ENCODE data around the gene BMPR2.
"Not testable (repeated sequence)": the region's sequence is repeated elsewhere in the genome, so short reads cannot be mapped to it uniquely, and the experiment has no call there.

Gene BMPR2

DNA sequence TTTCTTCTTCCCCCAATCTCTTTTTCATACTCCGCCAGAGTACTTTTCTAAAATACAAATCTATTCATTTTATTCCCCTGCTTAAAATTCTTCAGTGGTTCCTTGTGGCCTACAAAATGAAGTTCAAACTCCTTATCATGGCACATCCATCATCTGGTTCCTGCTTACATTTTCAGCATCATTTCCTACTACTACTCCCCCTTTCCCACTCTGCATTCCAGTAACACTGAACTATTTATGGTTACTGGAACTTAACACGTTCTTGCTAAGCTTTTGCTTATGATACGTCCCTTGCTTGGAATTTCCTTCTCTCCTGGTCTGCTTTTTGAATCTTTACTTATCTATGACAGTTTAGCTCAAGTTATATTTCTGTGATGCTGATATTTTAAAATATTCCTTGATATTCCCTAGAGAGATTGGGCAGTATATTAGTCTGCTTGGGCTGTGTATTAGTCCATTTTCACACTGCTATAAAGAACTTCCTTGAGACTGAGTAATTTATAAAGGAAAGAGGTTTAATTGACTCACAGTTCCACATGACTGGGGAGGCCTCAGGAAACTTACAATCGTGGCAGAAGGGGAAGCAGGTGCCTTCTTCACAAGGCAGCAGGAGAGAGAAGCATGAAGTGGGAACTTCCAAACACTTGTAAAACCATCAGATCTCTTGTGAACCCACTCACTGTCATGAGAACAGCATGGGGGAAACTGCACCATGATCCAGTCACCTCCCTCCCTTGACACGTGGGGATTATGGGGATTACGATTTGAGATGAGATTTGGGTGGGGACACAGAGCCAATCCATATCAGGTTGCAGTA lies 53.2 kb downstream of the BMPR2 start:
- Histone ChIP-seq H3K4me1 (ENCODE audit: control insufficient read depth, low read depth, low read length) (no peaks in the 10 kb centered on the region), H3K4me3 (ENCODE audit: low read length) (no peak overlapping the region), H3K36me3 (ENCODE audit: control insufficient read depth, low read depth, low read length) (no peaks in the 10 kb centered on the region), H3K9ac (ENCODE audit: low read length) (no peak overlapping the region), H3K27me3 (ENCODE audit: control insufficient read depth, insufficient read depth, low read length) (no peaks in the 10 kb centered on the region), H3K27ac (ENCODE audit: low read length) (no peak overlapping the region), H3K9me3 (ENCODE audit: control insufficient read depth, low read depth, low read length) (no peaks in the 10 kb centered on the region)

DNA sequence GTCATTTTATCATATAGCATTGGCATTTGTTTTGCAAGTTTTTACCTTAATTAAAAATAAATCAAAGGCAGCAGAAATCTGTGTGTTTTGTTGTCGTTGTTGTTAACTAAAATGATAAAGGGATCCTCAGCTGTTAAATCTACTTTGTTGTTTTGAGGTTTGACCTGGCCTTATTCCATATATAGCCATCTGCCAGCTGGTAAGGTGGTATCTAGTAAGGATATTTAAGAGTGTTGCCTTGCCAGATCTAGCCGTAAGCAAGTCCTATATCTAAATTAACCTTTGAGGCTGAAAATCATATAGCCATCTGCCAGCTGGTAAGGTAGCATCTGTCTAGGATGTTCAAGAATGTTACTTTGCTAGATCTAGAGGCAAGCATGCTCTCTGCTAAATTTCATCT lies 56.6 kb downstream of the BMPR2 start:
- H3K36me3 ChIP-seq (ENCODE audit: control insufficient read depth, low read depth, low read length), result no peaks in the 10 kb centered on the region
- no peak overlapping the region for H3K9ac ChIP-seq (ENCODE audit: low read length)
- H3K9me3 ChIP-seq (ENCODE audit: control insufficient read depth, low read depth, low read length), result no peaks in the 10 kb centered on the region
- no peaks in the 10 kb centered on the region for H3K4me1 ChIP-seq (ENCODE audit: control insufficient read depth, low read depth, low read length)
- H3K27ac ChIP-seq (ENCODE audit: low read length), result no peak overlapping the region
- H3K4me3 ChIP-seq (ENCODE audit: low read length), result no peak overlapping the region
- no peaks in the 10 kb centered on the region for H3K27me3 ChIP-seq (ENCODE audit: control insufficient read depth, insufficient read depth, low read length)

DNA sequence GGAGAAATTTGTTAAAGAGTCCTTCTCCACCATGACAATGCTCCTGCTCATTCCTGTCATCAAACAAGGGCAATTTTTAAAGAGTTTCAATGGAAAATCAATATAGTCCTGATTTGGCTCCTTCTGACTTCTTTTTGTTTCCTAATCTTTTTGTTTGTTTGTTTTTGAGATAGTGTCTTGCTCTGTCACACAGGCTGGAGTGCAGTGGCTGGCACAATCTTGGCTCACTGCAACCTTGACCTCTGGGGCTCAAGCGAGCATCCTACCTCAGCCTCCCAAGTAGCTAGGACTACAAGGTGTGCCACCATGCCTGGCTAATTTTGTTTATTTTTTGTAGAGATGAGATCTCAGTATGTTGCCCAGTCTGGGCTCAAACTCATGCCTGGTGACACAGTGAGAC lies 58.3 kb downstream of the BMPR2 start:
- H3K27me3 ChIP-seq (ENCODE audit: control insufficient read depth, insufficient read depth, low read length), result no peaks in the 10 kb centered on the region

DNA sequence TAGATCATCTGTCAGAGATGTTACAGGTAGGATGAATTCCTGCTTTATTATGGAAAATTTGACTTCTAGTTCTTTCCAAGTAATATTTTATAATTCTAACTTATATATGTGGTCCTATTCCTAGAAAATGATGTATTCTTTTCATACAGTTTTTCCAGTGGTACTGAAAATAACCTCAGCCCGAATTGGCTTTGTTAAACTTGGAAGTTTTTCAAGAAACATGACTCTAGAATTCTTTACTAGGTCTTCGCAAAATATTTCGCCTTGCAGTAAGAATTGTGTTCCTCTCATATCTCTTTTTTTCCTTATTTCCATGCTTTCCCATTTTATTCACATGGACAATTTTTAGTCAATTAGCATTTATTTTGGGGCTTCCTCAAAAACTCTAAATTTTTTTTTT lies 60.5 kb downstream of the BMPR2 start:
- no peaks in the 10 kb centered on the region for H3K27me3 ChIP-seq (ENCODE audit: control insufficient read depth, insufficient read depth, low read length)
- H3K36me3 ChIP-seq (ENCODE audit: control insufficient read depth, low read depth, low read length), result no peaks in the 10 kb centered on the region
- no peak overlapping the region for H3K27ac ChIP-seq (ENCODE audit: low read length)

More for the DNA sequence above, 58.3 kb downstream of the BMPR2 start:
- H3K9ac ChIP-seq (ENCODE audit: low read length), result no peak overlapping the region
- no peaks in the 10 kb centered on the region for H3K9me3 ChIP-seq (ENCODE audit: control insufficient read depth, low read depth, low read length)
- H3K27ac ChIP-seq (ENCODE audit: low read length), result no peak overlapping the region
- no peaks in the 10 kb centered on the region for H3K36me3 ChIP-seq (ENCODE audit: control insufficient read depth, low read depth, low read length)
- no peak overlapping the region for H3K4me3 ChIP-seq (ENCODE audit: low read length)
- H3K4me1 ChIP-seq (ENCODE audit: control insufficient read depth, low read depth, low read length), result peaks cover 3% of the 10 kb centered on the region

DNA sequence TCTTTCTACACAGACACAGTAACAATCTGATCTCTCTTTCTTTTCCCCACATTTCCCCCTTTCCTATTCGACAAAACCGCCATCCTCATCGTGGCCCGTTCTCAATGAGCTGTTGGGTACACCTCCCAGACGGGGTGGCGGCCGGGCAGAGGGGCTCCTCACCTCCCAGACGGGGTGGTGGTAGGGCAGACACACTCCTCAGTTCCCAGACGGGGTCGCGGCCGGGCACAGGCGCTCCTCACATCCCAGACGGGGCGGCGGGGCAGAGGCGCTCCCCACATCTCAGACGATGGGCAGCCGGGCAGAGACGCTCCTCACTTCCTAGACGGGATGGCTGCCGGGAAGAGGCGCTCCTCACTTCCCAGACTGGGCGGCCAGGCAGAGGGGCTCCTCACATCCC lies 64.0 kb downstream of the BMPR2 start:
- not testable (repeated sequence) for H3K9me3 ChIP-seq (ENCODE audit: control insufficient read depth, low read depth, low read length); H3K36me3 ChIP-seq (ENCODE audit: control insufficient read depth, low read depth, low read length); H3K9ac ChIP-seq (ENCODE audit: low read length); H3K4me3 ChIP-seq (ENCODE audit: low read length); H3K27ac ChIP-seq (ENCODE audit: low read length); H3K4me1 ChIP-seq (ENCODE audit: control insufficient read depth, low read depth, low read length); H3K27me3 ChIP-seq (ENCODE audit: control insufficient read depth, insufficient read depth, low read length)

More for the DNA sequence above, 60.5 kb downstream of the BMPR2 start:
- Histone ChIP-seq H3K4me1 (ENCODE audit: control insufficient read depth, low read depth, low read length) (peaks cover 3% of the 10 kb centered on the region), H3K4me3 (ENCODE audit: low read length) (no peak overlapping the region), H3K9ac (ENCODE audit: low read length) (no peak overlapping the region), H3K9me3 (ENCODE audit: control insufficient read depth, low read depth, low read length) (no peaks in the 10 kb centered on the region)

DNA sequence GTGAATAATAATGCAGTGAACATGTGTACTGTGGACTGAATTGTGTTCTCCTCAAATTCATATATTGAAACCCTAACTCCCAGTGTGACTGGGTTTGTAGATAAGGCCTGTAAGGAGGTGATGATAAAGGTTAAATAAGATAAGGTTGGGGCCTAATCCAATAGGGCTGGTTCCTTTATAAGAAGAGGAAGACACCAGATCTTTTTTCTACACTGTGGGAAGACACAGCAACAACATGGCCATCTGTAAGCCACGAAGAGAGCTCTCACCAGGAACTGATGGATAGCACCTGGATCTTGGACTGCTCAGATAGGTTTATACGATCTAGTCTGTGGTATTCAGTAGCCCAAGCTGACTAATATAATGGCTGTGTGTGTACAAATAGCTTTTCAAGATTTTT lies 66.8 kb downstream of the BMPR2 start:
- H3K9ac ChIP-seq (ENCODE audit: low read length), result no peak overlapping the region
- H3K9me3 ChIP-seq (ENCODE audit: control insufficient read depth, low read depth, low read length), result no peaks in the 10 kb centered on the region
- peaks cover 3% of the 10 kb centered on the region for H3K4me1 ChIP-seq (ENCODE audit: control insufficient read depth, low read depth, low read length)
- H3K27me3 ChIP-seq (ENCODE audit: control insufficient read depth, insufficient read depth, low read length), result no peaks in the 10 kb centered on the region
- no peak overlapping the region for H3K27ac ChIP-seq (ENCODE audit: low read length)
- H3K36me3 ChIP-seq (ENCODE audit: control insufficient read depth, low read depth, low read length), result no peaks in the 10 kb centered on the region
- H3K4me3 ChIP-seq (ENCODE audit: low read length), result no peak overlapping the region

DNA sequence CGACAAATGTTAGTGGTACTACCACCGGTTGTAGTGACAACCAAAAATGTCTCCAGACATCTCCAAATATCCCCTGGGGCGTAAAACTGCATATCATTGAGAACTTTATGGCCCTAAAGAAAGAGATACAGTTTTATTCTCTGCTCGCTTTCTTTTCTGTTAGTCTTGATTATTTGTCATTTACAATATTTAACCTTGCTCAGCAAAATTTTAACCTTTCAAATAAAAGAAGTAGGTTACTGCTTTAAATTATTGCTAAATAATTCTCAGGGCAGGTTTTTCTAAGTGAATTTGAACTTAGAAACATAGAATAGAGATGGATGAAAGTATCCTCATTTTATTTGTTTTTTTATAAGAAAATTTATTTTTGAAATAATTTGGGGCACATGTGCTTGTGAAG lies 67.9 kb downstream of the BMPR2 start:
- Histone ChIP-seq H3K4me1 (ENCODE audit: control insufficient read depth, low read depth, low read length) (no peaks in the 10 kb centered on the region), H3K36me3 (ENCODE audit: control insufficient read depth, low read depth, low read length) (no peaks in the 10 kb centered on the region), H3K27me3 (ENCODE audit: control insufficient read depth, insufficient read depth, low read length) (no peaks in the 10 kb centered on the region), H3K9ac (ENCODE audit: low read length) (no peak overlapping the region), H3K27ac (ENCODE audit: low read length) (no peak overlapping the region), H3K4me3 (ENCODE audit: low read length) (no peak overlapping the region), H3K9me3 (ENCODE audit: control insufficient read depth, low read depth, low read length) (no peaks in the 10 kb centered on the region)

DNA sequence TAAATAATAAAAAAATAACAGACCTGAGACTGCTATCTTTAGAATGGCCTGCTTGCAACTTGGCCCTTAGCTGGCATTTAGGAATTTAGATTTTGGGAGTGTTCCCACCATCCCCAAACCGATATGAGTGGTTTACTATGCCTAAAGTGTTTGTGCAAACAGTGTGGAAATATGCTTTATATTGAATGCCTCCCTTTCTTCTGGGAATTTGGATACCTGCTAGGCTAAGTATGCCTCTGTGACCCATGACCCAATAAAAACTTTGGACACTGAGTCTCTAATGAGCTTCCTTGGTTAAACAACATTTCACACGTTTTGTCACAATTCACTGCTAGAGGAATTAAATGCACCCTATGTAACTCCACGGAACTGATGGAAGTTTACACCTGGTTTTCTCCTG lies 73.2 kb downstream of the BMPR2 start:
- H3K4me3 ChIP-seq (ENCODE audit: low read length), result no peak overlapping the region
- H3K9ac ChIP-seq (ENCODE audit: low read length), result no peak overlapping the region
- no peak overlapping the region for H3K27ac ChIP-seq (ENCODE audit: low read length)

DNA sequence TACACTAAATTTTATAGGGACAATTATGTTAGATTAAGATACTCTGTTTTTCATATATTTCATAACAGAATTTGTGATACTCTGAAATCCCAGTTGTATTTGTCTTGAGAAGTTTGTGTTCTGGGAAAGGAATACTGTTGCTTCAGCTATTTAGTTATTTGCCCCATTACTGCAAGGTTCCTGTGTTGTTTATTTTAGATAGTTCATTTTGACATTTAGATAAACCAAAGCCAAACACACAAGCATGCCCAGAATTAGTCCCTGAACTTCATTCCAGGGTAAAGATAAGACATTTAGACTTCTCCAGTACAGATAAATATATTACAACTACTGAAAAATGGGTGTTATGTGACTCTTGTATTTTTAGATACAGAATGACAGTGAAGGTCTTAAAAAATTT lies 74.7 kb downstream of the BMPR2 start:
- Histone ChIP-seq H3K27ac (ENCODE audit: low read length) (no peak overlapping the region), H3K27me3 (ENCODE audit: control insufficient read depth, insufficient read depth, low read length) (no peaks in the 10 kb centered on the region), H3K36me3 (ENCODE audit: control insufficient read depth, low read depth, low read length) (no peaks in the 10 kb centered on the region), H3K9me3 (ENCODE audit: control insufficient read depth, low read depth, low read length) (no peaks in the 10 kb centered on the region), H3K4me1 (ENCODE audit: control insufficient read depth, low read depth, low read length) (no peaks in the 10 kb centered on the region), H3K9ac (ENCODE audit: low read length) (no peak overlapping the region), H3K4me3 (ENCODE audit: low read length) (no peak overlapping the region)

More for the DNA sequence above, 73.2 kb downstream of the BMPR2 start:
- H3K9me3 ChIP-seq (ENCODE audit: control insufficient read depth, low read depth, low read length), result no peaks in the 10 kb centered on the region
- H3K4me1 ChIP-seq (ENCODE audit: control insufficient read depth, low read depth, low read length), result no peaks in the 10 kb centered on the region
- H3K36me3 ChIP-seq (ENCODE audit: control insufficient read depth, low read depth, low read length), result no peaks in the 10 kb centered on the region
- no peaks in the 10 kb centered on the region for H3K27me3 ChIP-seq (ENCODE audit: control insufficient read depth, insufficient read depth, low read length)

DNA sequence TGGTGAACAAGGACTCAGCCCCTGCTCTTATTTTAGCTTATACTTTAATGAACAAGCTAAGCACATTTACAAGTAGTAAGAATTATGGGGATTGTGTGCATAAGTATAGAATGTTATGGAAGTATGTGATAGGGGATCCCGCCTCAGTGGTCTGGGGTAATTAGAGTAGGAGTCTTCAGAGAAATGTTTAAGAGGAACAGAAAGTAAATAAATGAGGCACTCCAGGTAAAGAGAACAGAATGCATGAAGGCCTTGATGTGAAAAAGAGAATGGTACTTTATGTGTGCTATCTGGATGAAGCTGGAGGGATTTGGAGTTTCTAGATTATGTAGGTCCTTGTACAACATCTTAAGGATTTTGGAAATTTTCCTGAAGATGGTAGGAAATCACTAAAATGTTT lies 76.6 kb downstream of the BMPR2 start:
- no peak overlapping the region for H3K27ac ChIP-seq (ENCODE audit: low read length)
- no peak overlapping the region for H3K9ac ChIP-seq (ENCODE audit: low read length)
- H3K27me3 ChIP-seq (ENCODE audit: control insufficient read depth, insufficient read depth, low read length), result no peaks in the 10 kb centered on the region
- H3K4me3 ChIP-seq (ENCODE audit: low read length), result no peak overlapping the region
- H3K36me3 ChIP-seq (ENCODE audit: control insufficient read depth, low read depth, low read length), result no peaks in the 10 kb centered on the region
- H3K4me1 ChIP-seq (ENCODE audit: control insufficient read depth, low read depth, low read length), result no peaks in the 10 kb centered on the region
- no peaks in the 10 kb centered on the region for H3K9me3 ChIP-seq (ENCODE audit: control insufficient read depth, low read depth, low read length)

DNA sequence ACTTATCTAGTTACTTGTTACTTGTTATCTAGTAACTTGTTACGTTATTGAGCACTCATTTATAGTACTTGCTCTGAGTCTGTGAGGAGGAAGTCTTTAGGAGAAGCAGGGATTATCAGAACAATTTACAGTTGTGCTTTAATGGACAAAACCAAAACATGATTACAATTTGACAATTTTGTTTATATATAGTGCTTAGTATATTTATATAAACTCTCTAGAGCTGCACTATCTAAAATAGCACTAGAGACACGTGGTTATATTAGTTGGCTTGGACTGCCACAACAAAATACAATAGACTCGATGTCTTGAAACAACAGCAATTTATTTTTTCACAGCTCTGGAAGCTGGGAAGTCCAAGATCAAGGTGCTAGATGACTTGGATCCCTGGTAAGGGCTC lies 78.4 kb downstream of the BMPR2 start:
- Histone ChIP-seq H3K36me3 (ENCODE audit: control insufficient read depth, low read depth, low read length) (no peaks in the 10 kb centered on the region), H3K9me3 (ENCODE audit: control insufficient read depth, low read depth, low read length) (no peaks in the 10 kb centered on the region), H3K27ac (ENCODE audit: low read length) (no peak overlapping the region), H3K4me3 (ENCODE audit: low read length) (no peak overlapping the region), H3K4me1 (ENCODE audit: control insufficient read depth, low read depth, low read length) (no peaks in the 10 kb centered on the region), H3K9ac (ENCODE audit: low read length) (no peak overlapping the region), H3K27me3 (ENCODE audit: control insufficient read depth, insufficient read depth, low read length) (no peaks in the 10 kb centered on the region)

DNA sequence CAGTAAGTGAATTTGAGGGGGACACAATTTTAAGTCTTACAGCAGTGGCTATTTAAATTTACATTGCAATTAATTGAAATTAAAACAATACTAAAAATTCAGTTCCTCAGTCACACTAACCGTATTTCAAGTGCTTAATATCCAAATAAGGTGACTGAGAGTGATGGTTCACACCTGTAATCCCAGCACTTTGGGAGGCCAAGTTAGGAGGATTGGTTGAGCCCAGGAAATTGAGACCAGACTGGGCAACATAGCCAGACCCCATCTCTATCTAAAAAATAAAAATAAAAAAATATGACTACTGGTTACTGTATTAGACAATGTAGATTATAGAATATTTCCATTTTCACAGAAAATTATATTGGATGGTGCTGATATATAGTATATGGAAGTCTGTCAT lies 79.0 kb downstream of the BMPR2 start:
- Histone ChIP-seq H3K36me3 (ENCODE audit: control insufficient read depth, low read depth, low read length) (no peaks in the 10 kb centered on the region), H3K27me3 (ENCODE audit: control insufficient read depth, insufficient read depth, low read length) (no peaks in the 10 kb centered on the region), H3K4me1 (ENCODE audit: control insufficient read depth, low read depth, low read length) (no peaks in the 10 kb centered on the region), H3K4me3 (ENCODE audit: low read length) (no peak overlapping the region), H3K27ac (ENCODE audit: low read length) (no peak overlapping the region), H3K9me3 (ENCODE audit: control insufficient read depth, low read depth, low read length) (no peaks in the 10 kb centered on the region), H3K9ac (ENCODE audit: low read length) (no peak overlapping the region)
